DOHH2 (cell line): ENCODE results near the gene NDUFB11.

Source experiments
- CTCF ChIP-seq: fragments of 200-600 bp; sonication (generic); IDR thresholded peaks from one replicate; pipeline ENCODE4 v1.5.1; 2014; ENCODE audit warnings: antibody characterized with exemption, mild to moderate bottlenecking, low read depth, low read length; ENCODE audit not compliant: poor library complexity, severe bottlenecking
- EZH2phosphoT487 ChIP-seq: fragments of 200-600 bp; sonication (generic); IDR thresholded peaks from 2 replicates; pipeline ENCODE4 v1.6.1; 2017; ENCODE audit warnings: borderline replicate concordance, mild to moderate bottlenecking, antibody characterized with exemption, low read length, moderate library complexity, mixed read lengths

GRCh38 chrX:47184486-47184885 lies 40.0 kb upstream of the NDUFB11 start:
- no peak for TF ChIP-seq CTCF
- TF ChIP-seq EZH2phosphoT487: no peak
